ENCODE measurements around the gene HSD17B4. TPM values are rescaled to one million over a fixed set of nuclear protein-coding genes. Genes with fewer than 3 reads are reported as not detected.

HSD17B4 gene
- total RNA-seq, 2 experiments from 2014 or later: 94.3 to 111 TPM

- Mint-ChIP-seq H3K27ac (peak overlapping the region; percentile 83), H3K27me3 (no peaks in the 10 kb centered on the region), H3K4me1 (ENCODE audit: low read depth) (peaks cover 21% of the 10 kb centered on the region), H3K9me3 (peaks cover 4% of the 10 kb centered on the region), H3K36me3 (ENCODE audit: low read depth) (peaks cover 9% of the 10 kb centered on the region), H3K4me3 (peak overlapping the region; percentile 85)
- DNase-seq (no peak), ATAC-seq (peak; percentile 11)
- POLR2A ChIA-PET: no interaction called here
- CTCF ChIA-PET: interaction anchor here (1.1 to 3.0 kb wide), 5 partner anchors 14 to 465 kb away, joined by 3 to 14 read pairs (median 7); partner anchors contain the start of gene DTWD2
- no peak for TF ChIP-seq CTCF (IDR thresholded peaks at IDR 0.05)
- intact Hi-C loops (cut with micrococcal nuclease): no loop called here
Measured at GRCh38 chr5:119453040-119453373, 710 bp downstream of the HSD17B4 start.

- DNase-seq: no peak
- intact Hi-C loops (cut with micrococcal nuclease): no loop called here
- Mint-ChIP-seq H3K9me3 (peaks cover 4% of the 10 kb centered on the region), H3K4me1 (ENCODE audit: low read depth) (peaks cover 29% of the 10 kb centered on the region), H3K27ac (no peak overlapping the region), H3K36me3 (ENCODE audit: low read depth) (peaks cover 10% of the 10 kb centered on the region), H3K27me3 (no peaks in the 10 kb centered on the region), H3K4me3 (no peak overlapping the region)
- ChIA-PET CTCF (interaction anchor here (1.4 to 3.0 kb wide), 2 partner anchors 19 to 466 kb away, joined by 7 to 14 read pairs; partner anchors contain the start of gene DTWD2), POLR2A (no interaction called here)
- no peak for ATAC-seq
- no peak for TF ChIP-seq CTCF (IDR thresholded peaks at IDR 0.05)
Measured at GRCh38 chr5:119454171-119454570, 1.9 kb downstream of the HSD17B4 start.

DNA sequence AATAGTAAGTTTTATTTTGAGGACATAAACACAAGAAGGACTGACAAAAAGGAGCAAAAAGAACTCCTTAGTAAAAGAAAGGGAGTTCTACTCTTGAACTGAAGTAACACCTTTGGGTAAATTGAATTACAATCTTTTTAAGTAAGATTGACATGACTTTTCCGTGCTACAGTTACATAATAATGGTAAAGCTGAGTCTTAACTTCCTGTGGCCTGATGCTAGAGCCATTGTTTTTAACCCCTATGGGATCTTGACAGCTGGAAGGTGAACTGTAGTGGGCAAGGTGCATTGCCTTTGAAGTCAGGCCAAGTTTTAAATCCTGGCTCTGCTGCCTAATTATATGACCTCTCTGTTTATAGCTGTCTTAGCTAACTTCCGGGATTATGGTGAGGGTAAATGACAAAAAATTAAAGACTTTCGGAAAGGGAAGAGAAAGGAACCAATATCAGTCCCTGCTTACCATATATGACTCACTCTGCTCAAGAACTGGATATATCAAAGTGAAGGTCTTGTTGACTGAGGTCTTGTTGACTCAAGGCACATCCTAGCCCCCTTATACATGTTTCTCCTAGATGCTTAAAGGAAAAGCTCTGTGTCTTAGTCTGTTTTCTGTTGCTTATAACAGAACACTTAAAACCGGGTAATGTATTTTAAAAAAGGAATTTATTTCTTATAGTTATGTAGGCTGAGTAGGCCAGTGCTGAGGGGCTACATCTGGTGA is 6.8 kb downstream of the HSD17B4 start:
- intact Hi-C loops (cut with micrococcal nuclease): no loop called here
- no peak for TF ChIP-seq CTCF (IDR thresholded peaks at IDR 0.05)
- DNase-seq: no peak
- Mint-ChIP-seq H3K27ac (peak overlapping the region; percentile 4), H3K9me3 (peaks cover 1% of the 10 kb centered on the region), H3K4me3 (no peak overlapping the region), H3K36me3 (ENCODE audit: low read depth) (peaks cover 13% of the 10 kb centered on the region), H3K27me3 (no peaks in the 10 kb centered on the region), H3K4me1 (ENCODE audit: low read depth) (peaks cover 23% of the 10 kb centered on the region)
- ATAC-seq: no peak
- POLR2A ChIA-PET: no interaction called here
- CTCF ChIA-PET: interaction anchor here (0.8 to 2.2 kb wide), 4 partner anchors 12 to 471 kb away, joined by 3 to 7 read pairs (median 4); partner anchors contain the start of gene DTWD2

DNA sequence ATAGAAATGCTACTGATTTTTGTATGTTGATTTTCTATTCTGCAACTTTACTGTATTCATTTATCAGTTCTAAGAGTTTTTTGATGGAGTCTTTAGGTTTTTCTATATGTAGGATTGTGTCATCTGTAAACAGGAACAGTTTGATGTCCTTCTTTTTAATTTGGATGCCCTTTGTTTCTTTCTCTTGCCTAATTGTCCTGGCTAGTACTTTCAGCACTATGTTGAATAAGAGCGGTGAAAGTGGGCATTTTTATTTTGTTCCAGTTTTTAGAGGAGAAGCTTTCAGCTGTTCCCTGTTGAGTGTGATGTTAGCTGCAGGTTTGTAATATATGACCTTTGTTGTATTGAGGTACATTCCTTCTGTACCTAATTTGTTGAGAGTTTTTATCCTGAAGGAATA is 13.3 kb downstream of the HSD17B4 start:
- no peak for TF ChIP-seq CTCF (IDR thresholded peaks at IDR 0.05)
- ATAC-seq (no peak), DNase-seq (no peak)
- peaks cover 22% of the 10 kb centered on the region for H3K4me1 Mint-ChIP-seq (ENCODE audit: low read depth)
- H3K4me3 Mint-ChIP-seq: no peak overlapping the region
- CTCF ChIA-PET: no interaction called here
- no peak overlapping the region for H3K27ac Mint-ChIP-seq
- POLR2A ChIA-PET: interaction anchor here (0.6 kb wide), 1 partner anchor 524 kb away, joined by 3 read pairs; no protein-coding TSS in a partner anchor
- peaks cover 19% of the 10 kb centered on the region for H3K9me3 Mint-ChIP-seq
- intact Hi-C loops (cut with micrococcal nuclease): no loop called here
- no peaks in the 10 kb centered on the region for H3K27me3 Mint-ChIP-seq
- H3K36me3 Mint-ChIP-seq (ENCODE audit: low read depth): peaks cover 55% of the 10 kb centered on the region

DNA sequence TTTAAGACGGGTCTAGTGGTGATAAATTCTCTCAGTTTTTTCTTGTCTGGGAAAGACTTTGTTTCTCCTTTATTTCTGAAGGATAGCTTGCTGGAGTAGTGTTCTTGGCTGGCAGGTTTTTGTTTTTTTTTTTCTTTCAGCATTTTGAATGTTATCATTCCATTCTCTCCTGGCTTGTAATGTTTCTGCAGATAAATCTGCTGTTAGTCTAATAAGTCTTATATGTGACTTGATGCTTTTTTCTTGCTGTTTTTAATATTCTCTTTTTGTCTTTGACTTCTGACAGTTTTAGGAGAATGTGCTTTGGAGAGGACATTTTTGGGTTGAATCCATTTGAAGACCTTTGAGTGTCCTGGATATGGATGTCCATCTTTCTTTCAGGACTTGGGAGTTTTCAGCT is 16.0 kb downstream of the HSD17B4 start:
- peak overlapping the region; percentile 47 for H3K27ac Mint-ChIP-seq
- TF ChIP-seq CTCF (IDR thresholded peaks at IDR 0.05): no peak
- H3K4me3 Mint-ChIP-seq: no peak overlapping the region
- H3K9me3 Mint-ChIP-seq: peaks cover 19% of the 10 kb centered on the region
- no peaks in the 10 kb centered on the region for H3K27me3 Mint-ChIP-seq
- intact Hi-C loops (cut with micrococcal nuclease): no loop called here
- H3K4me1 Mint-ChIP-seq (ENCODE audit: low read depth): peaks cover 23% of the 10 kb centered on the region
- POLR2A ChIA-PET: no interaction called here
- CTCF ChIA-PET: no interaction called here
- no peak for ATAC-seq
- no peak for DNase-seq
- peaks cover 55% of the 10 kb centered on the region for H3K36me3 Mint-ChIP-seq (ENCODE audit: low read depth)

All from activated CD8-positive, alpha-beta T cell treated with anti-CD3 and anti-CD28 coated beads for 36 hours (primary cell).